Breast epithelium (tissue), 4 donors: Measurements from ENCODE around the gene SMAP1. TPM values are rescaled to one million over a fixed set of nuclear protein-coding genes. Genes with fewer than 3 reads are reported as not detected.

Experiments used
- DNase-seq, 2 donors: peaks; one replicate each; pipeline ENCODE4 v3.0.0-alpha.2; 2019; ENCODE audit warnings: low spot score in 2 of 2
- H3K27ac ChIP-seq, 2 donors: fragments of 200-600 bp; sonication (generic) in 1 of 2; one replicate each; pipeline ENCODE4 v1.5.1; 2016 to 2019; ENCODE audit warnings: mild to moderate bottlenecking in 1 of 2
- H3K27me3 ChIP-seq, 2 donors: fragments of 200-600 bp; sonication (generic) in 1 of 2; one replicate each; pipeline versions ENCODE4 v1.5.1 to v1.6.0; 2017 to 2019; ENCODE audit warnings: control low read depth in 1 of 2, mild to moderate bottlenecking in 1 of 2
- H3K36me3 ChIP-seq: fragments of 200-600 bp; one replicate; pipeline ENCODE4 v1.5.1; 2019
- H3K4me1 ChIP-seq, 2 donors: fragments of 200-600 bp; sonication (generic); one replicate each; pipeline ENCODE4 v1.5.1; 2016 to 2019; ENCODE audit warnings: control low read depth in 1 of 2
- H3K4me3 ChIP-seq, 3 donors: fragments of 200-600 bp; sonication (generic); 1 replicate in 2 of 3; 2 replicates in 1 of 3; pipeline ENCODE4 v1.5.1; 2016 to 2019; ENCODE audit warnings: mild to moderate bottlenecking in 3 of 3, moderate library complexity in 2 of 3
- H3K9me3 ChIP-seq, 2 donors: fragments of 200-600 bp; sonication (generic) in 1 of 2; one replicate each; pipeline ENCODE4 v1.5.1; 2016 to 2019; ENCODE audit warnings: control low read depth in 1 of 2
- POLR2A ChIP-seq: fragments of 450-650 bp; IDR thresholded peaks from one replicate; pipeline ENCODE4 v1.6.1; 2016; ENCODE audit warnings: antibody characterized with exemption, mild to moderate bottlenecking, moderate library complexity
- POLR2AphosphoS5 ChIP-seq, 3 donors: sonication (generic); formaldehyde crosslinking; IDR thresholded peaks; one replicate each; pipeline ENCODE4 v1.6.1; 2017; ENCODE audit warnings: antibody characterized with exemption in 3 of 3
- intact Hi-C: fragments of 100-400 bp; cut with DNase I; formaldehyde crosslinking; loops from one replicate; pipeline ENCODE4 v1.15.1; 2023; ENCODE audit warnings: low total_unique reads
- total RNA-seq, 3 donors: library from RNA; depleted of rRNA; stranded (reverse); fragments of >200 nt; gene quantifications; one replicate each; pipeline ENCODE4 v1.1.0, GENCODE V29; 2016
- TF ChIP-seq, protein P1 (sequence below), 3 donors: fragments of 450-650 bp; IDR thresholded peaks; one replicate each; pipeline ENCODE4 v1.5.1; 2016 to 2017; ENCODE audit warnings: antibody characterized with exemption in 3 of 3, mild to moderate bottlenecking in 3 of 3, moderate library complexity in 3 of 3

SMAP1 gene
- total RNA-seq, 3 donors from 2014 or later = 22.0 to 36.6 (median 27.1) TPM

DNA sequence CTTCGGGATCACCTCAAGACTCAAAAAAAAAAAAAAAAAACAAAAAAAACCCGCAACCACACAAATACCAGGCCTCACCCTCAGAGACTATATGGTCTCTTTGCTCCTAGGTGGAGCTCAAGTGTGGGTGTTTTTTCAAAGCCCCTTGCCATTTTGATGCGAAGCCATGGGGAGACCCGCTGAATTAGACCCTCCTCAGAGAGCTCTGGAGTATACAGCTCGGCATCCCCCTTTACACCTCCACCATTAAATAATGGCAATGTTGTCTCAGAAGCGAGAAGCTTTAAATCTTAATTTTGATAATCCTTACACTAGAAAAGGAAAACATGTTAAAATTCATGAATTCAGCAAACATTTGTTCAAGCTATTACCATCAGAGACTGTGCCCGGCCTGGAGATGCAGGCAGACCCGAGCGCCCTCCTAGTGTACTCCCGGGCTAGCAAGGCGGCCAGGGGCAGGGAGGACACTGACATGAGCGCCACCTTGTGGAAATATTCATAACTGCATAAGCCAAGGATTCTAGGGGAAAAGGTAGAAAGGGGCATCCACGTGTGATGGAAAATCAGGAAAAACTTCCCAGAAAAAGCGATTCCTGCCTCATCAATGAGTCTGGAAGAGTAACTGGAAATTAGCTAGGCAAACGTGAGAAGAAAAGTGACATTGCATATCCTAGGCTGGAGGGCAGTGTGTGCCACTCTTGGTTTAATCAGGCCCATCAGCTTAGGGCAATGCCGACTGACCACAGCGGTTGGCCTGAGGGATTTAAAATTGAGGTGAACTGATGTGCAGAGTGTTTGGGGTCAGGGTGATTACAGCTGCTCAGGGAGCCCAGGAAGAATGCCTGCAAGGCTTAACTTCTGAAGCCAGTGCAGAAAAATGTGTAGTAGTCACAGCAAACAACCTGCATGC, 216.6 kb downstream of the SMAP1 start:
- DNase-seq = no peak
- no peak overlapping the region for H3K27ac ChIP-seq
- no peaks in the 10 kb centered on the region for H3K36me3 ChIP-seq
- TF ChIP-seq POLR2AphosphoS5 (IDR thresholded peaks at IDR 0.05) = no peak
- TF ChIP-seq, protein P1, sequence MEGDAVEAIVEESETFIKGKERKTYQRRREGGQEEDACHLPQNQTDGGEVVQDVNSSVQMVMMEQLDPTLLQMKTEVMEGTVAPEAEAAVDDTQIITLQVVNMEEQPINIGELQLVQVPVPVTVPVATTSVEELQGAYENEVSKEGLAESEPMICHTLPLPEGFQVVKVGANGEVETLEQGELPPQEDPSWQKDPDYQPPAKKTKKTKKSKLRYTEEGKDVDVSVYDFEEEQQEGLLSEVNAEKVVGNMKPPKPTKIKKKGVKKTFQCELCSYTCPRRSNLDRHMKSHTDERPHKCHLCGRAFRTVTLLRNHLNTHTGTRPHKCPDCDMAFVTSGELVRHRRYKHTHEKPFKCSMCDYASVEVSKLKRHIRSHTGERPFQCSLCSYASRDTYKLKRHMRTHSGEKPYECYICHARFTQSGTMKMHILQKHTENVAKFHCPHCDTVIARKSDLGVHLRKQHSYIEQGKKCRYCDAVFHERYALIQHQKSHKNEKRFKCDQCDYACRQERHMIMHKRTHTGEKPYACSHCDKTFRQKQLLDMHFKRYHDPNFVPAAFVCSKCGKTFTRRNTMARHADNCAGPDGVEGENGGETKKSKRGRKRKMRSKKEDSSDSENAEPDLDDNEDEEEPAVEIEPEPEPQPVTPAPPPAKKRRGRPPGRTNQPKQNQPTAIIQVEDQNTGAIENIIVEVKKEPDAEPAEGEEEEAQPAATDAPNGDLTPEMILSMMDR (IDR thresholded peaks at IDR 0.05) = peak; percentile 63 to 91 (median 77)
- no peak overlapping the region for H3K4me3 ChIP-seq
- intact Hi-C loops = no loop called here
- H3K4me1 ChIP-seq = no peaks in the 10 kb centered on the region
- H3K9me3 ChIP-seq = no peaks in the 10 kb centered on the region
- H3K27me3 ChIP-seq = no peaks in the 10 kb centered on the region

- no peaks in the 10 kb centered on the region for H3K36me3 ChIP-seq
- intact Hi-C loops = no loop called here
- H3K27ac ChIP-seq = no peak overlapping the region
- no peaks in the 10 kb centered on the region for H3K27me3 ChIP-seq
- no peak for DNase-seq
- H3K9me3 ChIP-seq = no peaks in the 10 kb centered on the region
- TF ChIP-seq, protein P1 (IDR thresholded peaks at IDR 0.05) = no peak
- TF ChIP-seq POLR2A (no peak), POLR2AphosphoS5 (IDR thresholded peaks at IDR 0.05) (no peak)
- no peaks in the 10 kb centered on the region for H3K4me1 ChIP-seq
- H3K4me3 ChIP-seq = no peak overlapping the region
These were observed 218.4 kb downstream of the SMAP1 start for GRCh38 chr6:70886071-70886470.

DNA sequence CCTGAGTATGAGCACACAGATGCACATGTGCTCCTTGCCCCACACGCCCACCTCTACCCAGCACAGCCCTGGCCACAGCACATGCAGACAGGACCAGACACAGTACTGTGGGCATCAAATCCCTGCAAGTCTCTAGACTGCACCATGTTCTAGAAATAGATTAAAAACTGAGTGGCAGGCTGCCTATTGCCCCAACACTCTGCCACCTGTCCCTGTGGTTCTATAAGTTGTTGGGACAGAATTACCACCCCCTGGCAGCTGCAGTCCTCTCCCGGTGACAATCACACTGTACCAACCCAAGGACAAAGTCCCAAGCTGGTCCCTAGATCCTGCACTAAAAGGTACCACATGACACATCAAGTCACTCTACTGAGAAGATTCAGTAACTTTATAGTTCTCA, 219.0 kb downstream of the SMAP1 start:
- Histone ChIP-seq H3K36me3 (no peaks in the 10 kb centered on the region), H3K4me1 (no peaks in the 10 kb centered on the region), H3K4me3 (no peak overlapping the region), H3K27me3 (no peaks in the 10 kb centered on the region), H3K9me3 (no peaks in the 10 kb centered on the region), H3K27ac (no peak overlapping the region)
- intact Hi-C loops = no loop called here
- DNase-seq = no peak
- TF ChIP-seq, protein P1 (IDR thresholded peaks at IDR 0.05) = no peak
- TF ChIP-seq POLR2AphosphoS5 (IDR thresholded peaks at IDR 0.05) (no peak), POLR2A (no peak)

- no peak overlapping the region for H3K4me3 ChIP-seq
- H3K4me1 ChIP-seq = no peaks in the 10 kb centered on the region
- DNase-seq = no peak
- no peak overlapping the region for H3K27ac ChIP-seq
- H3K36me3 ChIP-seq = no peaks in the 10 kb centered on the region
- H3K27me3 ChIP-seq = peaks cover 0 to 5% of the 10 kb centered on the region in 2 donors
- no peak for TF ChIP-seq POLR2AphosphoS5 (IDR thresholded peaks at IDR 0.05)
- TF ChIP-seq, protein P1 (IDR thresholded peaks at IDR 0.05) = no peak
- no peak for TF ChIP-seq POLR2A
- intact Hi-C loops = no loop called here
- H3K9me3 ChIP-seq = no peaks in the 10 kb centered on the region
These were observed 221.6 kb downstream of the SMAP1 start for GRCh38 chr6:70889270-70889669.

DNA sequence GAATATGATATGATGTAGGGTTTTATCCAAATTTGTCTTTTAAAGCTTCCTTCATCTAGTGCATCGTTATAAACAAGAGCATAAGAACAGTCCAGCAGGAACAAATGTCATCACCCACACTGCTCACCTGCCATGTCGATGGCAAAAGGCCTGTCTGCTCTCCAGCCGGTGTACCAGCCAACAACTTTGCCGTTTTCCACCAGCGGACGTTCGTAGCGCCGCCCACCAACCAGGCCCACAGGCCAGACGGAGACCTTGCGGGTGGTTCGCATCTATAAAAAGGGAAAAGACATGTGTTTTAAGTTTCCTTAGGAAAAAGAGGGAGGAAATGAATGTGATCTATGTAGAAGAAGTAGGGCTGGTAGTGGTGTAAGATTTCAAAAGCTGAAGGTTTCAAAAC, 226.3 kb downstream of the SMAP1 start:
- intact Hi-C loops = no loop called here
- H3K4me1 ChIP-seq = no peaks in the 10 kb centered on the region
- TF ChIP-seq POLR2AphosphoS5 (IDR thresholded peaks at IDR 0.05) = no peak
- no peak for TF ChIP-seq POLR2A
- TF ChIP-seq, protein P1 (IDR thresholded peaks at IDR 0.05) = no peak
- no peak overlapping the region for H3K27ac ChIP-seq
- no peak for DNase-seq
- H3K4me3 ChIP-seq = no peak overlapping the region
- H3K27me3 ChIP-seq = peaks cover 0 to 5% of the 10 kb centered on the region in 2 donors
- H3K9me3 ChIP-seq = no peaks in the 10 kb centered on the region
- H3K36me3 ChIP-seq = no peaks in the 10 kb centered on the region
